ES-I3 (cell line): ENCODE measurements around the gene AARS2.

Experiments
- H3K36me3 ChIP-seq: 2 replicates; pipeline ENCODE4 v1.6.1; 2013; ENCODE audit warnings: mild to moderate bottlenecking, low read length, control low read depth, moderate library complexity; ENCODE audit not compliant: insufficient read depth
- H3K4me1 ChIP-seq: 2 replicates; pipeline ENCODE4 v1.6.1; 2013; ENCODE audit warnings: mild to moderate bottlenecking, control low read depth, low read length; ENCODE audit not compliant: insufficient read depth
- H3K9ac ChIP-seq: 2 replicates; pipeline ENCODE4 v1.6.1; 2013; ENCODE audit warnings: low read depth, mild to moderate bottlenecking, low read length, moderate library complexity
- H3K9me3 ChIP-seq: 2 replicates; pipeline ENCODE4 v1.6.1; 2013; ENCODE audit warnings: mild to moderate bottlenecking, low read length, moderate library complexity; ENCODE audit not compliant: control insufficient read depth, insufficient read depth

Gene AARS2

DNA sequence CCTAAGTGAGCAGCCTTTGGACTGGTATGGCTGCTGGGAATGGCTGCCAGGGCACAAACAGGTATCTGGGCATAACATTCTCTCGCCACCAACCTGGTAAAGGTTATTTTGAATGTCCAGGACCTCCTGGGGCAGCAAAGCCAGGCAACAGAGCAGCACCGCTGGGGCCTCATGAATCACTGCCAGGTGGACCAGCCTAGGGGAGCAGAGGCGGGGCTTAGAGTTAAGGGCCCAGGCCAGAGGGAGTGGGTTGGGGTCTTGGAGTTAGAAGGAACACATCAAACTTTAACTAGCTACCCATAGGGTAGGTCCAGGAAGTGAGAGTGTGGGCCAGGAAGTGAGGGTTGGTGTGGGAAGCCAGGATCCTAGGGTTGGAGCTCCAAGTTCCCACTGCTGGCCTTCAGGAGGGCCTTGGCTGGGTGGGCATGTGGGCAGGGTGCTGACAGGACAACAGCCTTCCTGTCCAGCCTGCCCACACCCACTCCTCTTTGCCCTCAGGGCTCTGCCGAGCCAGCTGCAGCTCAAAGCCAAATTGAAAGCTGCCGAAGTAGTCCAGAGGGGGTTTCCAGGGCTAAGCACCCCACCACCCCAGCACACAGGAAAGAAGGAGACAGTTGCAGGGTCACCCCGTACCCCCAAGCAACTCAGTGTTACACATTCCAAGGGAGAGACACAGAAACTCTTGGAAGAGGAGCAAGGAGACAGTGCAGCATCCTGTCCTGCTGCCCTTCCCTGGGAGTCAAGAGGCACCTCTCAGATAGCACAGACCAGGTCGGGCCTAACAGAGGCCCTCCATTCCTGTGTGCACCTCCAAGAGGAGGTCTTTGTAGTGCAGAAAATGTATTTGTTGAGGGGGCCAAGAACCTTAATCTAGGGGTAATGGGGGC lies 50.4 kb downstream of the AARS2 start:
- Histone ChIP-seq H3K9me3 (no peaks in the 10 kb centered on the region), H3K4me1 (peaks cover 17% of the 10 kb centered on the region; the same call in 1 of the 2 replicates), H3K36me3 (no peaks in the 10 kb centered on the region), H3K9ac (peak overlapping the region; percentile 80; the same call in 1 of the 2 replicates)

DNA sequence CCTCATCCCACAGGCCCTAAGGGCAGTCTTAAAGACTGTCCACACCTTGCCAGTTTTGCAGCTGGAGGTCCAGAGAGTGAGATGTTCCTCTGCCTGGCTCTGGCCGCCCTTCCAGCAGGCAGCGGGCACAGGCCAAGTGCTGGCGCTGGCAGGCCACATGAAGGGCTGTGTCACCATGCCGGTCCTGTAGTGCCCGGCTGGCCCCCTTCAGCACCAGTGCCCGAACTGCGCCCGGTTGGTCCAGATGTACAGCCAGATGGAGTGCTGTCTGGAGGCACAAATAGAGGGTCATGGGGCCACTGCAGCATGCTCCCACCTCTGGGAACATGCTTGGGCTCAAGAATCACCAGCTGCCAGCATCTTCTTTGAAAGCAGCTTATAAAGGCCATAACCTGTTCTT lies 51.6 kb downstream of the AARS2 start:
- peaks cover 17% of the 10 kb centered on the region; the same call in 1 of the 2 replicates for H3K4me1 ChIP-seq
- H3K9ac ChIP-seq: no peak overlapping the region
- H3K36me3 ChIP-seq: no peaks in the 10 kb centered on the region
- H3K9me3 ChIP-seq: no peaks in the 10 kb centered on the region

DNA sequence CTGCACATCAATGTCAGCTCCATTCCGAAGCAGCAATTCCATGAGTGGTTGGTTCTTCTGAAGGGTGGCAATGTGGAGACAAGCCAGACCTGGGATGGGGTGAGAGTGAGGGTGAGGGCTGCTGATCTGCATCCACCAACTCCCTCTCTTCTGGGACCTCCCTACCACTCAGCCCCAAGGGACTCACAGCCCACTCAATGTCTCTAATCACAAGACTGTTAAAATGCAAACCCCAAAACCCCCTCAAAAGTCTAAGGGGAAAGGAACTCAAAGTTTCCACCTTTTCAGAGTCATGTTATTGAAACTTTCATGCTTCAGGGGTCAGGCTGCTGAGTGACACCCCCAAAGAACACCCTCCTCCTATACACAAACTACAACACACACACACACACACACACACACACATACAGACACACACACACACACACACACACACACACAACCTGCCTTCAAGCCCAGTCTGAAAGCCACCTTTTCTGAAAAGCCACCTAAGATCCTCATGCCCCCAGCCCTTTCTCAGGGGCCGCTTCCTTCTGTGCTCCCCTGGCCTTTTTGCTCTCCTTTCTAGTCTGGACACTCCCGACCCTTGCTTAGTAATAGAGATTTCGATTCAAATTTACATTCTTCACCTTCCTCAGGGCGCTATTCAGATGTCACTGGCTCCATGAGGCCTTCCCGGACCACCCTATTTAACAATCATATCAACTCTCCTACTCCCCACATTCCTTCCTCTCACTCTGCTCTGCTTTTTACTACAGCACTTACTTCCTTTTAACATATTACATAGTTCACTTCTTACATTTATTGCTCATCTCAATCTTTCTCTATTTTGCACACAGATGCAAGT lies 52.5 kb downstream of the AARS2 start:
- H3K9me3 ChIP-seq: no peaks in the 10 kb centered on the region
- no peaks in the 10 kb centered on the region for H3K36me3 ChIP-seq
- peaks cover 17% of the 10 kb centered on the region; the same call in 1 of the 2 replicates for H3K4me1 ChIP-seq
- no peak overlapping the region for H3K9ac ChIP-seq

GRCh38 chr6:44260011-44260410 lies 53.1 kb downstream of the AARS2 start:
- Histone ChIP-seq H3K4me1 (peaks cover 17% of the 10 kb centered on the region; the same call in 1 of the 2 replicates), H3K9me3 (no peaks in the 10 kb centered on the region), H3K9ac (no peak overlapping the region), H3K36me3 (no peaks in the 10 kb centered on the region)

DNA sequence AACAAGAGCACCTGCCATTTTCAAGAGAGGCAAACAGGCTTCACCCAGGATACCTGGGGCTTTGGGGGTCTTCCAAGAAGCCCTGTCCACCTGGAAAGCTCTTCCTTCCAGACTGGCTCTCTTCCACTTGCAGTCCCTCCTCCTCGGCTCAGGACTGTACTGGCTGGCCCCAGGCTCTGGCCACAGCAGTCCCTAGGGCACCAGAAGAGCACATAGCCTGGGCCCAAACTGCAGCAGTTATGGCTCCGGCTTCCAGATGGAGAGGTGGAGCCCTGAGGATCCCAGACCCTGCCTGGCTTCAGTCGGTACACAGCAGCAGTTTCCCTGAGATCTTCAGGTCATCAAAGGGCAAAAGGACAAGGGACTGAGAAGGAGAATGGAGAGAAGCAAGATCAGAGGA lies 54.2 kb downstream of the AARS2 start:
- Histone ChIP-seq H3K36me3 (peaks cover under 1% of the 10 kb centered on the region; the same call in 1 of the 2 replicates), H3K9ac (no peak overlapping the region), H3K9me3 (no peaks in the 10 kb centered on the region), H3K4me1 (peaks cover 17% of the 10 kb centered on the region; the same call in 1 of the 2 replicates)

GRCh38 chr6:44258325-44258863 lies 54.8 kb downstream of the AARS2 start:
- Histone ChIP-seq H3K4me1 (peaks cover 12% of the 10 kb centered on the region; the same call in 1 of the 2 replicates), H3K36me3 (peaks cover 5% of the 10 kb centered on the region; the same call in 1 of the 2 replicates), H3K9ac (no peak overlapping the region), H3K9me3 (no peaks in the 10 kb centered on the region)

DNA sequence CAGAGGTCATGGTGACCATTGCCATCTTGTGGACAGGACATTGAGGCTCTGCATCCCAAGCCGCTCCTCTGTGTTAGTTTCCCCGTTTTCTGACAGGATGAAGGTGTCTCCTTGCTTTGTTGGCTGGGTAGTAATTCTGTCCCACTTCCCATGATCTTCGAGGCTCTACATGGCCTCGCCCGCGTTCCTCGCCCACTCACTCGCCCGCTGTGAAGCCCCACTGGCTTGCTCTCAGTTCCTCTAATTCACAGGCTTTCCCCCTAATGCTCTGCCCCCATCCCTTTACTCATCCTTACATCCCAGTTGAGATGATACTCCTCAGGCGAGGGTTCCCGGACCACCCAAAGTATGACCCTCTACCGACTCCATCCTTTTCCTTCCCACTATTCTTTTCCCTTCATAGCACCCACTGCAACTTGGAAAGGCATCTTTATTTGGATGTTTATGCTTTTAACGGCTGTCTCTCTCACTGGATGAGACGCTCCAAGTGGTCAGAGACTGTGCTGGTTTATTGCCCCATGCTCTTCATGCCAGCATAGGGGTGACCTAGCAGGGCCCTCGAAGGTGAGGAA lies 55.3 kb downstream of the AARS2 start:
- Histone ChIP-seq H3K4me1 (peaks cover 7% of the 10 kb centered on the region; the same call in 1 of the 2 replicates), H3K36me3 (peaks cover 7% of the 10 kb centered on the region; the same call in 1 of the 2 replicates), H3K9me3 (no peaks in the 10 kb centered on the region), H3K9ac (peak overlapping the region; percentile 57)

GRCh38 chr6:44257025-44257752 lies 56.0 kb downstream of the AARS2 start, which contains the start of gene SLC35B2:
Gene SLC35B2, minus strand, starts transcription at chr6:44257528. Its CDS starts 118 bp downstream, at chr6:44257410.
- H3K4me1 ChIP-seq: 0 out of 2 replicates have a peak, but pooled peaks cover 3% of the 10 kb centered on the region
- H3K9me3 ChIP-seq: no peaks in the 10 kb centered on the region
- H3K36me3 ChIP-seq: peaks cover 9% of the 10 kb centered on the region
- peak within 1 kb of the TSS; percentile 57 for H3K9ac ChIP-seq

- H3K36me3 ChIP-seq: peaks cover 14% of the 10 kb centered on the region
- peak overlapping the region; percentile 57 for H3K9ac ChIP-seq
- H3K9me3 ChIP-seq: no peaks in the 10 kb centered on the region
- H3K4me1 ChIP-seq: 0 out of 2 replicates have a peak, but pooled peaks cover 3% of the 10 kb centered on the region
These were observed 56.4 kb downstream of the AARS2 start for GRCh38 chr6:44256775-44257024.

GRCh38 chr6:44255871-44256774 lies 57.0 kb downstream of the AARS2 start:
- 0 out of 2 replicates have a peak, but pooled peaks cover 3% of the 10 kb centered on the region for H3K4me1 ChIP-seq
- peaks cover 19% of the 10 kb centered on the region for H3K36me3 ChIP-seq
- no peaks in the 10 kb centered on the region for H3K9me3 ChIP-seq
- H3K9ac ChIP-seq: peak overlapping the region; percentile 57

GRCh38 chr6:44255105-44255808 lies 57.9 kb downstream of the AARS2 start:
- Histone ChIP-seq H3K36me3 (peaks cover 28% of the 10 kb centered on the region), H3K9me3 (no peaks in the 10 kb centered on the region), H3K4me1 (0 out of 2 replicates have a peak, but pooled peaks cover 3% of the 10 kb centered on the region), H3K9ac (peak overlapping the region; percentile 57; the same call in 1 of the 2 replicates)
